Activated CD8-positive, alpha-beta memory T cell treated with anti-CD3 and anti-CD28 coated beads, Interleukin-2, amount 50 U/mL, for 1 hour (primary cell): ENCODE measurements around the gene SPSB4.

Source experiments
- DNase-seq: peaks from one replicate; pipeline ENCODE4 v3.0.0-alpha.2; 2020; ENCODE audit errors: extremely low read depth

SPSB4 gene

DNA sequence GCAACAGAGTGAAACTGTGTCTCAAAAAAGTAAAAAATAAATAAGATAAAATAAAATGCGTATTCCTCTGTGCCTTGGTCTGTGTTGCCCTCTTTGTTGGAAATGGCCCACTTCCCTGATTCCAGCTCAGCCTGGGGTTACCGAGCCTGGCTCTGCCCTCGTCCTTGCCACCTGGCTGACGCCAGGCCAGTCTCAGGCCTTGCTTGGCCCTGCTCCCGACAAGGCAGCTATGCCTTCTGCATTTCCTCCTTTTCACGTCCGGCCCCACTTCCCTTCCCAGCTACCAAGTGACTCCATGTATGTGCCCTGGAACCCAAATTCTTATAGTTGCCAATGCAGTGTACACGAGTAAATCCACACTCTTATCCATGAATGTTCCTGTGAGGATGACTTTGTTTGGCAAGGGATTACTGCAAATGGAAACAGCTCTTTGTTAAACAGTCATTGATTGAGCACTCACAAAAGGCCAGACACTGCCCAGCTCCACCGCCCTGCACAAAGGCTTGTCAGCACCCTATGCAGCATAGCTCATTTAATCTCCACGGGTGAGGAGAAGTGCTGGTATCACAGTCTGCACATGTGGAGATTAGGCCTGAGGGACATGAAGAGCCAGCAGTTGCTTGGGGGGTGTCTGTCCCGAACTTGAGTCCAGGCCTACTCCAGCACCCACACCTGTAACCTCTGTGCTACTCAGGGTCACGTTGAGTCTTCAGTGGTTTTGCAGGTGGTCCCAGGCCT lies 25.1 kb downstream of the SPSB4 start:
- no peak for DNase-seq

DNA sequence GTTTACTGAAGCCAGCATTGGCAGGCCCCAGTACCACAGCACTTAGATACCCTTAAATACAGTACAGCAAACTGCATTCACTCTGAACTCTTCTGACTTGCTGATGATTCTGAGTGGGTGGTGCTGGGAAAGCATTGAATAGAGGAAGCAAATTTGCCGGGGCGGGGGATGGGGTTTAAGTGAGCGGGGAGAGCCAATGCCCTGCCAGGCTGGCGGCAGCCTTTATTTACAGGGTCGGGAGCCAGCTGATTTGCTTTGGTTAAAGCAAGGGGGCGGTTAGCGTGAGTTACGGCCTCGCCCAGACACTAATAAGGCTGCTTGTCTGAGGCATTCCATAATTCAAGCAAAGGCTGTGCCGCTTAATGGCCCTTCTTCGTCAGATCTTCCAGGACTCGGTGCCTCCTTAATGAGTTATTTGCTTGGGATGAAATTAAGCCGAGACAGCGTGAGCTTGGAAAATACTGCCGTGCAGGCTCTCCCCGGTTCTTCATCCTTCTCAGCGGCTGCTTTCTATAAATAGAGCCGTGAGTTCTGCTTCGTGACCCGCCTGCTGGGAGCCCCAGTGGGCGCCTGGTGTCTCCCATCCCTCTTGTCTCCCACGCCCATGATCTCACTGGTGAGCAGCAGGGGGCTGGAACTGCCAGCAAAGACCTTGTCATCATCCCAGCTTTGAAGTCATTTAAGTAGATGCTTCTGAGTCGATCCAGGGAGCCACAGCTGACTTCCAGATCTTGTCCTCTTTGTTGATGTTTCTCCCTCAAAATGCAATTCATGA lies 25.8 kb downstream of the SPSB4 start:
- no peak for DNase-seq

DNA sequence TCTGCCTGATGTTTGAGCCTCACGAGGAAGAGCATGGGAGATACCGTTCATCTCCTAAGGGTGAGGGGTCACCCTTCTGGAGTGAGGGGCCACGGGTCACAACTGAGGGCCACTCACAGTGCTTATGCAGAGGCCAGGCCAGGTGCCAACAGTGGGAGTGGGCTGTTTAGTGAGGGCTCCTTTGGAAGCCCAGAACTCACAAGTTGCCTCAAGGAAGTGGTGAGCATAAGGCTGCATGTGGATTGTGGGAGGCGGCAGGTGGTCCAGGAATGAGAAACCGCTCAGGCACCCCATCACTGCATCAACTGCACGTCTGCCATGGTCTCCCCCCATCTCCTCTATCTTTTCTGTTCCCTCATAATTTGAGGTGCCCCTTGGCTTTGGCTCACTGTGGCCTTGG lies 26.5 kb downstream of the SPSB4 start:
- DNase-seq = no peak

DNA sequence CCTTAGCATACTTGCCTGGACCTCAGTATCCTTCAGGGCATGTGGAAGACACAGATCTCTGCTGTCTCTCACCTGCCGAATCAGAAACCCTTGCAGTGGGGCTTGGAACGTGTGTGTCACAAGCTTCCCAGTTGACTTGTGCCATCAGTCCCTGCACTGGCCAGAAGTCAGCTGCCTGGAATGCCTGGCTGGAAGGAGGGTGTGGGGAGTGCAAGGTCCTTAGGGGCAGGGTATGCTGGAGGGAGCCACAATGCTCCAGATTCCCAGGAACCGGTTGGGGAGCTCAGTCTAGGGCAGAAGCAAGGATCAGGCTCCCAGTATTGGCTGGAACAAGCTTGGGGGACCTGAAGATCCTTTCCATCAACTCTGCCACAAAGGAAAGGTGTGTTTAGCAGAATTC lies 27.1 kb downstream of the SPSB4 start:
- DNase-seq = no peak

DNA sequence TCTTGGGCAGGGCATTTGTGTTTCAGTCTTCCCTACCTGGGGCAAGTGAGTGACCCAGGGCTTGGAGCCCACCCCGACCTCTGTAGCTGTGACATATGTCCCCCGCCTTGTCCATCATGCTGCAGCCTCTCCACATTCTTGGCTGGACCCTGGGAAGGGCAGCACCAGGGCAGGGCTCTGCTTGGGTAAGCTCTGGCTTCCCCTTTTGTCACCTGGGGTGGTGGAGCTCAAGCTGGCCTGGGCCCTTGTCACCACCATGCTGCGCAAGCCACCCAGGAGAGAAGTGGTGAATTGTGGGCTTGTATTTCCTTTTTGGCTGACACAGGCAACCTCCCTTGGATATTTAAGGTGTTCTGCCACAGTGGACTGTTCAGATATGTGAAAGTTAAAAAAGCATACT lies 29.3 kb downstream of the SPSB4 start:
- DNase-seq = no peak

DNA sequence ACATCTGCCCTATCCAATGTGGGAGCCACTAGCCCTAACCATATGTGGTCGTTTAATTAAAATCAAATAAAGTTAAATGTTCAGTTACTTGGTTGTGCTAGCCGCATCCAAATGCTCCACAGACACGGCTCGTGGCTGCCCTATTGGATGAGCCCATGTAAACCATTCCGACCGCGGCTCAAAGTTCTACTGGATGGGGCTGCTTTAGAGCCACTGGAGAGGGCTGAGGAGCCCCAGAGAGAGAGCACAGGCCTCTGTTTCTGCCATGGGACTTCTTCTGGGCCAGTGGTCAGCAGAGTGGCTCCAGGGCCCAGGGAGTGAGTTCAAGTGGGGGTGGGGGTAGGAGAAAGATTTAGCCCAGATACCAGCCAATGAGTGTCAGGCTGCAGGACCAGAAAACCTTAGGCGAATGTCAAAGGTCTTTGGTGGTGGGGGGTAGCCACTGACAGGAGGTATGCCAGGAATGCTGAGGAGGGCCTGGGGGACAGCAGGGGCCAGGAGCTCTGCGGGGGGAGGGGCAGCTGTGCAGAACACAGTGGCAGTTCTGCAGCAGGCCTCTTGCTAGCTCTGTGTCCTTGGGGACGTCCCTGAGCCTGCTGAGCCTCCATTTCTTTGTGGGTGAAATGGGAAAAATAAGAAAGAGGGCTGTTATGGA lies 30.1 kb downstream of the SPSB4 start:
- DNase-seq = no peak

DNA sequence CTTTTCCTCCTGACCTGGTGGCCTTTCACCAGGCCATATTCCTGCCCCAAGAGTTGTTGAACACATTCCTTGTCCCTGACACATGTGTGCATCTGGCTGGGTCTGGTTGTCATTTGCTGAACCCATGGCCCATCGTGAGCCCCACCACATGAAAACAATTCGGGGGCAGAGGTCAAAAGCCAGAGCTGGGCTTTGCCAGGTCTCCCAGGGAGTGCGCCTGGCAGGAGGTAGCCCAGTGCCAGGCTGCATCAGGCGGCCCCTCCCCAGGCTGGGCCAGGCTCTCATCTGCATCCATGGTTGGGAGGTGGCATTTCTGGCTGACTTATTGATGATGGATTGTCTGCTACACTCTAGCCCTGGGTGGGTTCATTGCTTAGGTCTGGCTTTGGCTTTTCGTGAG lies 30.9 kb downstream of the SPSB4 start:
- no peak for DNase-seq

DNA sequence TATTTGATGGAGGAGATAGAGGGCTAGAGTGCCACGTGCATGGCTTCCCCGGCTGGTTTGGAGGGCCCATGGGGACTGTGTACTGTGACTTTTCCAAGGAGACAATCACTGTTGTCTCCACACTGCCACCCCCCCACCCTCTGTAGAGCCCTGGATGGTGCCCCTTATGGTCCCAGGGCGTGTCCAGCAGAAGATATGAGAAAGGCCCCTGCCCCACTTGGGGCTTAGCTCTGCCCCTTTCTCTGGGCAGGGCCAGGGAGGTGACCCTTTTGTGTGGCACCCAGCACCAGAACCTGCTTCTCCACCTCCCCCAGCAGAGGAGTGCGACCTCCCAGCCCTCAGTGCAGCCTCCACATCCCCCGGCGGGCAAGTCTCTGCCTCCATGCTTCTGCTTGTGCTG lies 32.1 kb downstream of the SPSB4 start:
- no peak for DNase-seq

DNA sequence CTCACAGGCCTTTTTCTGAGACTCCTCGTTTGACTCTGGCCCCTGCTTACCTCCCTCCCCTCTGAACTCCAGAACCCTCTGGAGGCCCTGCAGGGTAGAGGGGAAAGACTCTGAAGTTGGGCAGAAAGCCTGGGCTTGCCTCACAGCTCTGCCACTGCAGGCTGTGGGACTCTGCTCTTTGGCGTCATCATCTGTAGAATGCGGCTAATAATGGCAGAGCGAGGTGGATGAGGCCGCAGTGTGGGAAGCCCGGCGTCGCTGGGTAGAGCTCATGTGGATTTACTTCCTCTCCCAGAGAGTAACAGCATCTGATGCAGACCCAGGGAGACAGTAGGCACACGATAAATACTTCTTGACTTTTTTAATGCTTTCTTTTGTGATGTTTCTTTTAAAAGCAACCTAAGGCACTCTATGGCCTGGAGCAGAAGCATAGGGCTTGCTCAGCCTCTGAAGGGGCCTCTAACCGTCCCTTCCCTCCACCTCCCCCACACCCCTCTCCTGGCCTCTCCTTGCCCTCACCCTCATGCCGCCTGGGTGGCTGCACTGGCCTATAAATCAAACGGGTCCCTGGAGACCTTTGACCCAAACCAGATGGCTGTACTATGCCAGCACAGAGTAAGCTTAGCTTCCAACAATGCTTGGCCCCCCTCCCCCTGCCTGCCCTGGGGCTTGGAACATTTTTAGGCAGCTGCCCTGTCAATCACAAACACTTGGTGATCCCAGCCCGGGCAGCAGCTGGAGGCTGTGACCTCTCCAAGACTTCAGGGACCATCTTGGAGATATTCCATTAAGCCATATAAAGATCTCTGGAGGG lies 32.9 kb downstream of the SPSB4 start:
- DNase-seq = no peak

DNA sequence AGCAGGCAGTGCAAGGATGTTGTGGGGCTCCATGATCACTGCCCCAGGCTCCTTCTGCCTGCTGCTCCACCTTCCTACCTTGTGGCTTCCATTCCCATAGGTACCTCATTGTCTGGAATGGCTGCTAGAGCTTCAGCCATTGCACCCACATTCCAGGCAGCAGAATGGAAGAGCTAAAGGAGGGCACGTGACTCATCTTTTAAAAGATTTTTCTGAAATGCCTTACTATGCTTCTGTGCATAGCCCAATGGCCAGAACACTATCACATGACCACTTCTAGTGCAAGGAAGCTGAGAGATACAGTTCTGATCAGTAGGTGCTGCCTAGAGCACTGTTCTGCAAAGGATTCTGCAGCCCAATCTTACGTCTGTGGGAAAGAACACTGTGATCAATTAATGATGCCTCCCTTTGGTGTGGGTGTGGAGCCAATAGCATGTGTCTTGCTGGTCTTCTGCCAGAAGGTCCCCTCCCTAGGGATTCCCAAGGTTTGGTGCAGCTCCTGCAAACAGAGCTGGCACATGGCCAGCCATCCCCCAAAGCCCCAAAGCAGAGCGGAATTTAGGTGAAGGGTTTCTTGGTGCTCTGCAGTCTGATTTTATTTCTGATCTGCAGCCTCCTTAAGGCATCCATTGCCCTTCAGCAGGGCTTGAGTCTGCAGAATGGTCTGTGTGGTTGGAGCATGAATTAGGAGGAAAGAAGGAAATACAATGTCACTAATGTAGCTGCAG lies 34.4 kb downstream of the SPSB4 start:
- no peak for DNase-seq

DNA sequence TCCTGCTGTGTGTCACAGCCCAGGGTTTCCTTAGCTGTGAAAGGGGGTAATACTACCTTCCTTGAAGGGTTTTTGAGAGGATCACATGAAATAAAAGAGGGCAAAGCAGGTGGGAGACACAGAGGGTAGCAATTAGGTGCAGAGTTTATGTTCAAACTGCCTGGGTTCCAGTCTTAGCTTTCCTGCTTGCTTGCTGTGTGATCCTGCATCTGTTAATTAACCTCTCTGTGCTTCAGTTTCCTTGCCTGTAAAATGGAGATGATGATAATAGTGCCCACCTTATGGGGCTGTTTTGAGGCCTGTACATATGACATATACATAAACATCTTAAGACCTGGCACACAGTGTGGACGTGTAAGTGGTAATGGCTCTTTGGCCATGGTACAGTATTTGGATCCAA lies 35.0 kb downstream of the SPSB4 start:
- DNase-seq = no peak

DNA sequence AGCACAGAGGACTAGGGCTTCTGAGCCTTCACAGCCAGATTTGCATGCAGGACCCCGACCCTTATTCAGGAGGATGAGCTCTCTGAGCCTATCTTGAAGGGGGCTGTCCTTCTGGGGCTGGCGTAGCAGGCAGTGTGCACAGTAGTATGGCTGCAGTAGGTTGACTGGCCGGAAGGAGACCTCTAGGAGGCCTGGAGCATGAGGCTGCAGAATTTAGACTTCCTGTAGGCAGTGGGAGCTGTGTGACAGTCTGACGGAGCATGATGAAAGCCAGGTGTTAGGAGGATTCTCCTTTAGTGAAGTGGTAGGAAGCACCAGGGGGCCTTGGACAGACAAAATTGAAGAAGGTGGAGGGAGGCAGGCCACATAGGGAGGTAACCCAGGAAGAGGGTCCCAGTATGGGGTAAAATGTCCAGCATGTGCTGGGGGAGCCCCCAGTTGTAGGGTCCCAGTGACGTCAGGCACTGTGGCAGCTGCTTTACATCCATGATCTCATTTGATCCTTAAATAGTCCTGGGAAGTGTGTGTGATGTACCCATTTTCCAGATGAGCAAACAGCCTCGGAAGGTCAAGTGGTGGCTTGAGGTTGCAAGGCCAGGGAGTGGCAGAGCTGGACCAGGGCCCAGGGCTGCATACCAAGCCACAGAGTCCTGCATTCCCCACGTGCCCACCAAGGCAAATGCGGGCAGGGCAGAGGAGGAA lies 36.1 kb downstream of the SPSB4 start:
- no peak for DNase-seq

DNA sequence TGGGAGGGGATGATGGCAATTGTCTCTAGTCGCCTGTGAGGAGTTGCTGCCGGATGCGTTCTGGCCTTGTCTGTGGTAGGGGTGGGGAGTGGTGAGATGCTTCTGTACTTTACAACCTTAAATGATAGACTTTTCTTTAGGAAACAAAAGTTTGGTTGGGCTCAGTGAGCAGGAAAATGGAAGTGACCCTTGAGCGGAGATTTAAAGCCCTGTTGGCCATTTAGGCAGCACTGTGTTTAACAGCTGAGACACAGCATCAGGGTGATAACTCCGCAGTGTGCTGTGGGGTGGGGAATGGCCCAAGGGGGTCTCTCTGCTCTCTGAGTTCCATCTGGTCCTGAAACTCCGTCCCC lies 36.6 kb downstream of the SPSB4 start:
- no peak for DNase-seq

DNA sequence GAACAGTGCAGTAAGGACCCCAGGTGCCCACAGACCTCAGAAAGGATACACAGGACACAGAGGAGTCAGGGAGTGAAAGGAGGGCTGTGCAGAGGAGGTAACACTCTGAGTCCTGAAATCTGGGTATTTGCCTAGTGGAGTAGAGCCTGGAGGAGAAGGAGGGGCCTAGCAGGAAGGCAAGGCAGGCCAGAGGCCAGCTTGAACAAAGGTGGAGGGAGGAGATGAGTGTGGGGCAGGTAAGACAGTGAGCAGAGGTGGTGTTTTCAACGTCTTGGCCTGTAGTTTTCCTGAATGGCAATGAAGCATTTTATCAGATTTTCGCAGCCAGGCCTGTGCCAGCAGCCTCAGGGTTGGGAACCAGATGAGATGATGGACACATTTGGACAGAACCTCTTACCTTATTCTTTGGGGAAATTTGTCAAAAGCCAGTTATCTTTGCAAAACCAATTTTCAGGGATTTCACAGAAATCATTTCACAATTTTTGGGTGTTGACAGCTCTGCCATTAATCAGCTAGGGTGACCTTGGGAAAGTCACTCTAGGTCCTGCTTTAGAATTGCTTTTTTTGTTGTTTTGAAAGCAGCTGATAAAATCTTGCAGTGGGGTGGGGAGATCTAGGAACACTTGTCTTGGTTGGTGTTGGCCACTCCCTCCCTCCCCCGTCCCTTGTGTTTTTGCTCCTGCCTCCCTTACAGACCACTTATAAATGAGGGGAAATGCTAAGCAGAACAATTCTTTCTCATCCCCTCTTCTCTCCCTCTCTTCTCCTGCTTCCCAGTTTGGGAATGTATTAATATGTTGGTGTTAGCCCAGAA lies 38.4 kb downstream of the SPSB4 start:
- DNase-seq = no peak

DNA sequence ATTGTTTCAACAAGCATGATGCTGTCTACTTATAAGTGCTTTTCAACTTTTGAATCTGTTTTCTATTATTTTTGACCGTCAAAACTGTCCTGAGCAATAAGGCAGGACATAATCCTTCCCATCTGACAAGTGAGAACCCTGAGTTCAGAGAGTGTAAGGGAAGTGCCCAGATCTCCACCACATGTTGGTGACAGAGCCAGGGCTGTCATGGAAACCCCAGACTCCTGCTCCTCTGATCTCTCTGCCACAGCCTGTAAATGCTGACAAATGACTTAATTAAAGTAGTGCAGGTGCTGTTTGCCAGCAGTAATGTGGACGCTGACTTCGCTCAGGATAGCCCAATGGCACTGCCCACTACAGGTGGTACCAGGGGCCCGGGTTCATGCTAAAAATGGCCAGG lies 40.3 kb downstream of the SPSB4 start:
- no peak for DNase-seq

DNA sequence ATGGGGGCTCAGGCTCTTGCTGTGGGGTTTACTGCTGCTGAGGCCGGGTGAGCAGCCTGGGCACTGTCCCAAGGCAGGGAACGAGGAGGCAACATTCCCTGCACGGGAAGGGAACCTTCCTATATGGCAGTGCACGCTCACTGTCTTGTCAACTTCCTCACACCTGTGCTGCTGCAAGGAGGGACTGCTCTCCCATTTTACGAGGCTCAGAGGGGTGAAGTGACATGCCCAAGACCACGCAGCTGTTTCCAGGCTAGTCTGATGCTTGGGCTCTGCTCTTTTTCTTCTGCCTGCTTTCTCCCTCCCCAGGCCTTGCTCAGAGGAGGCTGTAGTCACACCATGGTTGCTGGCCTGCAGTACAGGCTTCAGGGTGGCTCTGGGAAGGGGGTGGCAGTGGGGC lies 41.5 kb downstream of the SPSB4 start:
- no peak for DNase-seq

DNA sequence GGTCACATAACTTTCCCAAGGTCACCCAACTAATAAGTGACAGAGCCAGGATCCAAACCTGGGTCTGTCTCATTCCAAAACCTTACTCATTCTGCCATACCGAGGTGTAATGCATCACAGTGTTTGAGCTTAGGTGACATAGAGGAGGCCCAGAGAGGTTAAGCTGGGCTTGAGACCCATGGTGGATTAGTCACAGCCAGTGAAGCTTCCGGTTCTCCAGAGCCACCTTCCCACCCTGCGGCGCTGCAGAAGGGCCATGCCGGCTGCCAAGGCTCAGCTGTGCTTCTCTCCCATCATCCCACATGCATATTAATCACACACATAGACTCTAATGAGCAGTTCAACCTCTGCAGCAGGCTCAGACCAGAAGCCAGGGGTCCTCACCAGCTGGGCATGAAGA lies 42.2 kb downstream of the SPSB4 start:
- DNase-seq = no peak

DNA sequence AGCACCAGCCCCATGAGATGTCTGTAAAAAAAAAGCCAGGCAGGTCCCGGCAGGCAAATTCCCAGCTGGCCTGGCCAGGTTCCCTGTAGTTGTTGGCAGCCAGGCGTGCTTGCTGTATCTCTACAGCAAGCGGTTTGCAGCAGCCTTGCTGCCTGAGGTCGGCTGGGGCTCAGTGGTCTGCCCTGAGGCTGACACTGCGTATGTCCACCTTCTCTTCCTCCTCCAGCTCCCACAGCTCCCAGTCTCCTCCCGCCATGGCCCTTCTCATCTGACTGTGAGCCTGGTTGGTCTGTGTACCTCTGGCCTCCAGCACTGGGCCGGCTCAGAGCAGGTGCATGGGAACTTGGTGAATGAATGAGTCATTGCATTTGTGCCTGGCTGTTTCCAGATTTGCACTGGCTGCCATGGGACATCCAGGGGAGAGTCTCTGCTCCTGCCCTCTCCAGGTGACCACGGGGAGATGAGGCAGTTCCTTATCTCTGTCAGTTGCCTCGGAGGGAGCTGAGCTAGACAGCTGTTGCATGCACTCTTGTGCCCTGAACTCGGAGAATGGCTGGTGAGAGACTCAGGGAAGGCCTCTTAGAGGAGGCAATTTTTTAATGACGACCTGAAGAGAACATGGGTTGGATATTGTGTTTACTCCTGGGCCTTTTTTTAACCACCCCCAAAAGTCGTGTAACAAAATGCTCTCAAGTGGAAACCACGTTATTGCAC lies 43.0 kb downstream of the SPSB4 start:
- no peak for DNase-seq

DNA sequence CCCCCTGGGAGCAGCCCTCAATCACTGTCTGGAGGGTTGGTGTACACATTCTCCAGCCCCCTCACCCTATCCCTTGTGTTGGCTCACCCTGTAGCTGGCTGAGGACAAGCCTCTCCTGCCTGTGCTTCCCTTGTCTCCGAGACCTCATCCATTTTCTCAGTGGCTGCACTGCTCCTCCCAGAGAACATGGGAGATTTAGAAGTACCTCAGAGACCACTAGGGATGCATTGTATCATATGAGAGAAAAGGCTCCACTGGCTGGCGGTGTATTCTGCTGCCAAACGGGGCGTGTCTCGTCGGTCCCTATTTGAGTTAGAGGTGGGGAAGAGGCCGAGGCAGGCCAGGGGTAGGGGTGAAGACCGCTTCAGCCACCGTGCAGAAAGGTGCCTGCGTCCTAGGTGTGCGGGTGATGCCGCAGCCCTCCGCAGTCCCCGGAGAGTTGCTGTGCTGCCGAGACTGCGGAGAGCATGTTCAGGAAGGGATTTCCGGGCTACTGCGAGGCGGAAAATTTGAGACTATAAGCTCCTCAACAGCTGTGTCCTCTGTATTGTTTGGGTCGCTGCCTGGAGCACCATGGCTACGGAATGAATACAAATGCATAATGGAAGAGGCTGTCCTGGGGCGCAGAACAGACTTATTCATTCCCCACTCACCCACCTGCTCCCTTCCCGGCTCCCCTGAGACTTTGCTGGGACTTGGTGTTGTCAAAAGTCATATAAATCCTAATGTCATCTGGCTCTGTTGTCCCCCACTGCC lies 43.8 kb downstream of the SPSB4 start:
- DNase-seq = no peak
